ENCODE measurements around the gene GSTO2.
A peak's percentile ranks its signal among the peaks of the same experiment; 100 is the strongest.

GSTO2 gene

GRCh38 chr10:104253606-104254410, 15.2 kb upstream of the GSTO2 start:
- no peak for DNase-seq (ENCODE audit: low spot score)

- DNase-seq (ENCODE audit: low spot score): peak; percentile 63
These were observed 14.3 kb upstream of the GSTO2 start, which contains the start of gene GSTO1 for GRCh38 chr10:104254493-104255310. TSS of gene GSTO1 (plus strand) at chr10:104254892. CDS start at chr10:104254929, 37 bp downstream.

- DNase-seq (ENCODE audit: low spot score): peak; percentile 76
These were observed 13.5 kb upstream of the GSTO2 start for GRCh38 chr10:104255311-104255981.

GRCh38 chr10:104256335-104256961, 12.5 kb upstream of the GSTO2 start:
- no peak for DNase-seq (ENCODE audit: low spot score)

- DNase-seq (ENCODE audit: low spot score): no peak
These were observed 11.7 kb upstream of the GSTO2 start for GRCh38 chr10:104257235-104257634.

GRCh38 chr10:104258209-104258608, 10.8 kb upstream of the GSTO2 start:
- DNase-seq (ENCODE audit: low spot score): no peak

- no peak for DNase-seq (ENCODE audit: low spot score)
These were observed 9.5 kb upstream of the GSTO2 start for GRCh38 chr10:104259456-104259855.

GRCh38 chr10:104259999-104260774, 8.8 kb upstream of the GSTO2 start:
- DNase-seq (ENCODE audit: low spot score): no peak

- peak; percentile 34 for DNase-seq (ENCODE audit: low spot score)
These were observed 8.2 kb upstream of the GSTO2 start for GRCh38 chr10:104260775-104261115.

GRCh38 chr10:104262055-104262454, 6.9 kb upstream of the GSTO2 start:
- DNase-seq (ENCODE audit: low spot score): no peak

- no peak for DNase-seq (ENCODE audit: low spot score)
These were observed 4.2 kb upstream of the GSTO2 start for GRCh38 chr10:104264783-104265182.

GRCh38 chr10:104267721-104268404, 1.1 kb upstream of the GSTO2 start:
- DNase-seq (ENCODE audit: low spot score): no peak

- DNase-seq (ENCODE audit: low spot score): no peak
These were observed 625 bp upstream of the GSTO2 start for GRCh38 chr10:104268405-104268712.

GRCh38 chr10:104273286-104273685, 4.3 kb downstream of the GSTO2 start:
- DNase-seq (ENCODE audit: low spot score): no peak

GRCh38 chr10:104273899-104274575, 5.1 kb downstream of the GSTO2 start:
- DNase-seq (ENCODE audit: low spot score): no peak

GRCh38 chr10:104274762-104275721, 6.1 kb downstream of the GSTO2 start:
- no peak for DNase-seq (ENCODE audit: low spot score)

GRCh38 chr10:104276192-104276591, 7.2 kb downstream of the GSTO2 start:
- DNase-seq (ENCODE audit: low spot score): no peak

- DNase-seq (ENCODE audit: low spot score): no peak
These were observed 8.8 kb downstream of the GSTO2 start for GRCh38 chr10:104277785-104278184.

GRCh38 chr10:104279550-104280259, 10.7 kb downstream of the GSTO2 start:
- DNase-seq (ENCODE audit: low spot score): no peak
